Muscle layer of colon (tissue), 2 donors: ENCODE measurements around the gene USP37.

Experiments
- H3K27ac ChIP-seq: one replicate; pipeline ENCODE4 v1.7.0; 2013; ENCODE audit warnings: low read depth, mild to moderate bottlenecking, low read length, moderate library complexity
- H3K27me3 ChIP-seq, 2 donors: one replicate each; pipeline ENCODE4 v1.7.0; 2013; ENCODE audit warnings: low read length in 2 of 2, mild to moderate bottlenecking in 2 of 2; ENCODE audit not compliant: insufficient read depth in 2 of 2, control insufficient read depth in 1 of 2
- H3K36me3 ChIP-seq: one replicate; pipeline ENCODE4 v1.7.0; 2013; ENCODE audit warnings: mild to moderate bottlenecking, low read length; ENCODE audit not compliant: insufficient read depth
- H3K4me1 ChIP-seq: one replicate; pipeline ENCODE4 v1.7.0; 2013; ENCODE audit warnings: mild to moderate bottlenecking, low read length; ENCODE audit not compliant: insufficient read depth
- H3K4me3 ChIP-seq, 2 donors: one replicate each; pipeline ENCODE4 v1.7.0; 2013; ENCODE audit warnings: low read length in 2 of 2, low read depth in 1 of 2, mild to moderate bottlenecking in 1 of 2, moderate library complexity in 1 of 2
- H3K9ac ChIP-seq: one replicate; pipeline ENCODE4 v1.7.0; 2013; ENCODE audit warnings: low read length
- H3K9me3 ChIP-seq: one replicate; pipeline ENCODE4 v1.7.0; 2013; ENCODE audit warnings: mild to moderate bottlenecking, low read length
- donor health status: abdominal sarcoma.
- donor health status: Adenocarcinoma of cecum.

Gene USP37

GRCh38 chr2:218437969-218438368 lies 130.2 kb downstream of the USP37 start:
- H3K27ac ChIP-seq: no peak overlapping the region
- H3K4me3 ChIP-seq: no peak overlapping the region
- no peaks in the 10 kb centered on the region for H3K9me3 ChIP-seq
- H3K27me3 ChIP-seq: no peaks in the 10 kb centered on the region
- no peaks in the 10 kb centered on the region for H3K36me3 ChIP-seq
- H3K9ac ChIP-seq: no peak overlapping the region
- H3K4me1 ChIP-seq: no peaks in the 10 kb centered on the region

DNA sequence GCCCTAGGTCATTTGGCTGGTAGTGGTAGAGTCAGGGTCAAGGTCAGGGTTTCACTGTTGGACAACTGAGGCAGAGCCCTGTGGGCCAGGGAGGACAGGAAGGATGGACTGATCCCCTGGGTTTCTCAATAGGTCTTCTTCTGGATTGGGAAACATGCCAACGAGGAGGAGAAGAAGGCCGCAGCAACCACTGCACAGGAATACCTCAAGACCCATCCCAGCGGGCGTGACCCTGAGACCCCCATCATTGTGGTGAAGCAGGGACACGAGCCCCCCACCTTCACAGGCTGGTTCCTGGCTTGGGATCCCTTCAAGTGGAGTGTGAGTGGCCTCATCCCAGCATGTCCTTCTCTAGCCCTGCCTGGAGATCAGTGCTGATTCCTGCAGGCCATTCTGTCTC lies 131.2 kb downstream of the USP37 start:
- Histone ChIP-seq H3K36me3 (no peaks in the 10 kb centered on the region), H3K4me1 (no peaks in the 10 kb centered on the region), H3K9ac (no peak overlapping the region), H3K27me3 (no peaks in the 10 kb centered on the region), H3K9me3 (no peaks in the 10 kb centered on the region), H3K27ac (no peak overlapping the region), H3K4me3 (no peak overlapping the region)

DNA sequence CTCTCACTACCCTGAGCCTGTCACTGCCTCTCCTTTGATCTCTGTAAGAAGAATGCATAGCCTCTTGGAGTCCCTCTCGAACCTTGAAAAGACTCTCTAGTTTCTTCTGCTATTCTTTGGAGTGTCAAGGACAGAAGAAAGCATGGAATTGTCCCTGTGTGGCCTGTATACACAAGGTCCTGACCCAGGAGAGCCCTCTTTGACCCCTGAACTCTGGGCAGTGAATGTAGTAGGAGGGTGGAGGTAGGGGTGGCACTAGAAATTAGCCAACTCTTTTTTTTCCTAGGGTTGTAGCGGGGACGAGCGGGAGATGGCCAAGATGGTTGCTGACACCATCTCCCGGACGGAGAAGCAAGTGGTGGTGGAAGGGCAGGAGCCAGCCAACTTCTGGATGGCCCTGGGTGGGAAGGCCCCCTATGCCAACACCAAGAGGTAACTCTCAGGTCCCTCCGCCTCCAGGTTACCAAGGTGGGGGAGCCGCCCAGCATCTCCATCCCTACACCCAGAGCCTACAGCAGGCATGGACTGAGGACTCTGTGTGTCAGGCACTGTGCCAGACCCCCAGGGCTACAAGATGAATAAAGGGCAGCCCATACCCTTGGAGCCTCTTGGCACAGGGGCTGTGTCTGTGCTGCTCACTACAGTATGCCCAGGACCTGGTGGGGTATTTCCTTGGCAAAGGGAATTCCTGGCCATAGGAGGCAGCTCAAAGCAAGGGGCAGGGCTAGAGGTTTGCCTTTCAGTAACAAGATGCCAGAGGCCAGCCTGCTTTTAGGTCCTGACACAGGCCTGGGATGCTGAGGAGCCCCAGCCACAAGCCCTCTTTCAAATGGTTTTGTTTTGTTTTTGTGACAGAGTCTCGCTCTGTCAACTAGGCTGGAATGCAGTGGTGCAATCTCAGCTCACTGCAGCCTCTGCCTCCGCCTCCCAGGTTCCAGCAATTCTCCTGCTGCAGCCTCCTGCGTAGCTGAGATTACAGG lies 132.9 kb downstream of the USP37 start:
- Histone ChIP-seq H3K27me3 (no peaks in the 10 kb centered on the region), H3K27ac (no peak overlapping the region), H3K4me3 (no peak overlapping the region), H3K4me1 (no peaks in the 10 kb centered on the region), H3K9me3 (no peaks in the 10 kb centered on the region), H3K9ac (no peak overlapping the region), H3K36me3 (no peaks in the 10 kb centered on the region)

GRCh38 chr2:218434456-218434855 lies 133.7 kb downstream of the USP37 start:
- Histone ChIP-seq H3K9me3 (no peaks in the 10 kb centered on the region), H3K9ac (no peak overlapping the region), H3K36me3 (no peaks in the 10 kb centered on the region), H3K4me3 (no peak overlapping the region), H3K27me3 (no peaks in the 10 kb centered on the region), H3K27ac (no peak overlapping the region), H3K4me1 (no peaks in the 10 kb centered on the region)

DNA sequence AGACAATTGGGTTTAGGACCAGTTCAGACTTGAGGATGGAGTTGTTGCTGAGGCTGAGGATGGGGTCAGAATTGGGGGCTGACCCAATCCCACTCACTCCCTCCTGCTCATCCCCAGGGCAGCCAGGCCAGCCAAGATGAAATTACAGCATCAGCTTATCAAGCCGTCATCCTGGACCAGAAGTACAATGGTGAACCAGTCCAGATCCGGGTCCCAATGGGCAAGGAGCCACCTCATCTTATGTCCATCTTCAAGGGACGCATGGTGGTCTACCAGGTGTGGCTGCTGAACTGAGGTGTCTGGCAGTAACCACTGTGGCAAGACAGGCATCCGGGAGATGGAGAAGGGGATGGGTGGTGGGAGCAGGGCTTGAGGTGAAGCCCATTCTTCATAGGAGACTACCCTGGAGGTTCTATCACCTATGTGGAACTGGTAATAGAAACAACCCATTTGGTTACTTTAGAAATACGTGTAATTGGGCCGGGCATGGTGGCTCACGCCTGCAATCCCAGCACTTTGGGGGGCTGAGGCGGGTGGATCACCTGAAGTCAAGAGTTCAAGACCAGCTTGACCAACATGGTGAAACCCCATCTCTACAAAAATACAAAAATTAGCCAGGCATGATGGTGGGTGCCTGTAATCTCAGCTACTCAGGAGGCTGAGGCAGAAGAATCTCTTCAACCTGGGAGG lies 135.3 kb downstream of the USP37 start:
- no peaks in the 10 kb centered on the region for H3K36me3 ChIP-seq
- H3K27me3 ChIP-seq: no peaks in the 10 kb centered on the region

DNA sequence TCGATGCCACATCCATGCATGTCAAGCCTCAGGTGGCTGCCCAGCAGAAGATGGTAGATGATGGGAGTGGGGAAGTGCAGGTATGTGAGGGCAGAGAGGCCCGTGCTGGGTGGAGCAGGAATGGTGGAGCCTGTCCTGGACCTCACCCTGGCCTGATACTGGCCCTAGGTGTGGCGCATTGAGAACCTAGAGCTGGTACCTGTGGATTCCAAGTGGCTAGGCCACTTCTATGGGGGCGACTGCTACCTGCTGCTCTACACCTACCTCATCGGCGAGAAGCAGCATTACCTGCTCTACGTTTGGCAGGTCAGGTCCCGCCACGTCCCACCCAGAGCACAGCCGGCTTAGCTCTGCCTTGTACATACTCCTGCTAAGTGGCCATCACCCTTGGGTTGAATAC lies 136.3 kb downstream of the USP37 start:
- Histone ChIP-seq H3K4me1 (no peaks in the 10 kb centered on the region), H3K27ac (no peak overlapping the region), H3K4me3 (no peak overlapping the region), H3K9ac (no peak overlapping the region), H3K36me3 (no peaks in the 10 kb centered on the region), H3K9me3 (no peaks in the 10 kb centered on the region), H3K27me3 (no peaks in the 10 kb centered on the region)

More for the DNA sequence above, 135.3 kb downstream of the USP37 start:
- Histone ChIP-seq H3K27ac (no peak overlapping the region), H3K4me1 (no peaks in the 10 kb centered on the region), H3K9me3 (no peaks in the 10 kb centered on the region), H3K4me3 (no peak overlapping the region), H3K9ac (no peak overlapping the region)

DNA sequence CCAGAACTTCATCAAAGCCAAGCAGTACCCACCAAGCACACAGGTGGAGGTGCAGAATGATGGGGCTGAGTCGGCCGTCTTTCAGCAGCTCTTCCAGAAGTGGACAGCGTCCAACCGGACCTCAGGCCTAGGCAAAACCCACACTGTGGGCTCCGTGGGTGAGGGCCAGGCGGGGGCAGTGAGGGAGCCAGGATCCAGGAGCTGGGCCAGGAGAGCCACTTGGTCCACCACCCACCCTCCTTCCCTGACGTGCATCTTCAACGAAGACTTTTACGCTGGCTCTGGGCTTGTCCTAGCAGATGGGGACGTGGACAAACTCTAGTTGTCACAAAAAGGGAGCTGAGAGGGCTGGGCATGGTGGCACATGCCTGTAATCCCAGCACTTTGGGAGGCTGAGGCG lies 137.4 kb downstream of the USP37 start:
- Histone ChIP-seq H3K36me3 (no peaks in the 10 kb centered on the region), H3K9ac (no peak overlapping the region)

DNA sequence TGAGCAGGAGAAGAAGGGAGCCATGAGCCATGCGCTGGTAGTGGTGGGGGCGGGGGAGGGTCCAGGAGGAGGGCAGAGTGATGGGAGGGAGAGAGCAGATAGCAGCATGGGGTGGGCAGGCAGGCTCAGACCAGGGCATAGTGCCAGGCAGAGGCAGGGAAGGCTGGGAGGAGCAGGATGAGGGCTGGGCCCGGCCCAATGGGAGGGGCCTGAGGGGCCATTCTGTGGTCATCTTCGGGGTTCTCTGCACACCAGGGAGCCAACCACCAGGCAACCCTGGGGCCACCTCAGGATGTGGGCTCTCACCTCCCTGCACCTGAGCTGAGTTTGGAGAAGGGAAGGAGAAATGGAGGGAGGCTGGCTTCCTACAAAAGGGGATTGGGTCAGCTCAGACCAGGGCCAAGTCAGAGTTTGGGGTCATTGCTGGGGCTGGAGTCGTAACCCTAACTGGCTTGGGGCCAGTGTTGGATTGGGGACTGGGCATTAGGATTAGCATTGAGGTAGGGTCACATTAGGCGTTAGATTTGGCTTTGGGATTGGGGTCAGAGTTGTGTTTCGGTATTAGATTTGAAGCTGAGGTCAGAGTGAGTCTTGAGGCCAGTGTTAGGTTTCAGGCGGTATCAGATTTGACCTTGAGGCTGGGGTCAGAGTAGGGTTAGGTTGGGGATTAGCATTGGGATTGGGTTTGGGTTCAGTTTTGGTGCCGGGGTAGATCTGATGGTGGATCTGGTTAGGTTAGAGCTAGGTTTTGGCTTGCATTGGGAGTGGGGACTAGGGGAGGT lies 138.0 kb downstream of the USP37 start:
- H3K27me3 ChIP-seq: no peaks in the 10 kb centered on the region
- no peak overlapping the region for H3K9ac ChIP-seq
- no peaks in the 10 kb centered on the region for H3K4me1 ChIP-seq
- no peaks in the 10 kb centered on the region for H3K9me3 ChIP-seq
- no peak overlapping the region for H3K27ac ChIP-seq
- no peak overlapping the region for H3K4me3 ChIP-seq
- H3K36me3 ChIP-seq: no peaks in the 10 kb centered on the region

More for the DNA sequence above, 137.4 kb downstream of the USP37 start:
- Histone ChIP-seq H3K4me1 (no peaks in the 10 kb centered on the region), H3K9me3 (no peaks in the 10 kb centered on the region), H3K4me3 (no peak overlapping the region), H3K27me3 (no peaks in the 10 kb centered on the region), H3K27ac (no peak overlapping the region)

- Histone ChIP-seq H3K9ac (no peak overlapping the region), H3K36me3 (no peaks in the 10 kb centered on the region), H3K27me3 (no peaks in the 10 kb centered on the region), H3K9me3 (no peaks in the 10 kb centered on the region), H3K27ac (no peak overlapping the region), H3K4me1 (no peaks in the 10 kb centered on the region), H3K4me3 (no peak overlapping the region)
Observed at GRCh38 chr2:218428846-218429558, 139.1 kb downstream of the USP37 start.

DNA sequence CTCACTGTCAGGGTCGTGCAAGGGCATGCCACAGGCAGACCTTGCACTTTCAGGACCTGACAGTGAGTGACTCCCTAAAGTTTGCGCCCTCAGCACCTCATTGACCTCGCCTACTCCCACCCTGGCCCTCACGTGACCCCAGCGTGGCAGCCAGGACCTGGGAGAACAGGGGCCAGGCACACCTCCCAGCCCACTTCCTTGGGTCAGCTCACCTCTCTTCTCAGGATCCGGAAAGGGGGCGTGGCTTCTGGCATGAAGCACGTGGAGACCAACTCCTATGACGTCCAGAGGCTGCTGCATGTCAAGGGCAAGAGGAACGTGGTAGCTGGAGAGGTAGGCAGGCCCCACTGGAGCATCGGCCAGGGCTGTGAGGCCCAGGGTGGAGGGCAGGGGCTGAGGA lies 140.4 kb downstream of the USP37 start:
- H3K27ac ChIP-seq: no peak overlapping the region
- no peaks in the 10 kb centered on the region for H3K36me3 ChIP-seq
- no peak overlapping the region for H3K4me3 ChIP-seq
- no peaks in the 10 kb centered on the region for H3K4me1 ChIP-seq
- no peaks in the 10 kb centered on the region for H3K9me3 ChIP-seq
- H3K9ac ChIP-seq: no peak overlapping the region
- H3K27me3 ChIP-seq: no peaks in the 10 kb centered on the region

DNA sequence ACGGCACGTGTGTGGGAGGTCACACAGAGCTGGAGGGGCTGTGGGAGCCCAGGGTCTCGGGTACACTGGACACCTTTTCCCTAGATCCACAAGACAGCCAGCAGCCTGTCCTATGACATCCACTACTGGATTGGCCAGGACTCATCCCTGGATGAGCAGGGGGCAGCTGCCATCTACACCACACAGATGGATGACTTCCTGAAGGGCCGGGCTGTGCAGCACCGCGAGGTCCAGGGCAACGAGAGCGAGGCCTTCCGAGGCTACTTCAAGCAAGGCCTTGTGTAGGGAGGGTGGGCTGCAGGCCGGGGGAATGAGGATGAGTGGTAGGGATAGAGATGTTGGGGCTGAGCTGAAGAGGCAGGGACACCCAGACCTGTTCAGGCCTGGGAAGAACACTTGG lies 142.6 kb downstream of the USP37 start:
- no peaks in the 10 kb centered on the region for H3K27me3 ChIP-seq
- H3K9ac ChIP-seq: no peak overlapping the region
- no peaks in the 10 kb centered on the region for H3K4me1 ChIP-seq
- no peak overlapping the region for H3K27ac ChIP-seq
- H3K4me3 ChIP-seq: no peak overlapping the region
- H3K36me3 ChIP-seq: no peaks in the 10 kb centered on the region
- H3K9me3 ChIP-seq: no peaks in the 10 kb centered on the region
